Activated CD8-positive, alpha-beta memory T cell treated with anti-CD3 and anti-CD28 coated beads, Interleukin-2, amount 50 U/mL, for 4 hours (primary cell): ENCODE data around the gene PCBD1.
A peak's percentile ranks its signal among the peaks of the same experiment; 100 is the strongest.

Experiments used
- DNase-seq: peaks from one replicate; pipeline ENCODE4 v3.0.0-alpha.2; 2020

Gene PCBD1

DNA sequence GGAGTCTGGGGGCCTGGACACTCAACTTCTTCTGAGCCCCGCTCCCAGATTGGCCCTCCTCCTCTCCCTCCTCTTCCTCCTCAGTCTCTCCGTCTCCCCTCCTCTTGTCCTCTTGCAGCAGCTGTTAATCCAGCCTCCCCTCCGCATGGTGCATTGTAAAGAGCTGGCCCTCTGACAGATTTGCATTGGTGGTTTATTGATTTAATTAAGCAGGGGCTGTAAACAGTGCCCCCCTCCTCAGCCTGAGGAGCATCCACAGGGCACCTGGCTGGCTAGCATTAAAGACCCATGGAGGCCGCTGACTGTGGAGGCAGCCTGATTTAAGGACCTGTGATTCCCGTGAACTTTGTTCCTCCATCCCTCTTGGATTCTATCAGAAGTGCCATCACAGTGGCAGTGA, 28.9 kb upstream of the PCBD1 start:
- DNase-seq, result no peak

DNA sequence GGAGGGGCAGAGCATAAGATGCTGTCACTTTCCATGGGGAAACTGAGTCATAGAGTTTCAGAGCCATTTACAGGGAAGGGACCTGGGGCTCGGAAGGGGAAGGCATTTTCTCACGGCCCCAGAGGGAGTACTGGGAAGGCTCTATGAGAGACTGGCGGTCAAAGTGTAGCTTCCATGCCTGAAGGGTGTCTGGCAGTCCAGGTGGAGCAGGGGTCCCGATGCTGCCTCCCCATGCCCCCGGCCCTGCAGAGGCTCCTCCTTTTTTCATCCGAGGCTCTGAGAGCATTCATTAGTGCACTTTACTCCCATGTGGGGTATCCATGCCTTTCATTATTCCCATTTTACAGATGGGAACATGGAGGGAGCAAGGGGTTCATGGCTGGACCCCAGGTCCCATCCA, 27.9 kb upstream of the PCBD1 start:
- no peak for DNase-seq

DNA sequence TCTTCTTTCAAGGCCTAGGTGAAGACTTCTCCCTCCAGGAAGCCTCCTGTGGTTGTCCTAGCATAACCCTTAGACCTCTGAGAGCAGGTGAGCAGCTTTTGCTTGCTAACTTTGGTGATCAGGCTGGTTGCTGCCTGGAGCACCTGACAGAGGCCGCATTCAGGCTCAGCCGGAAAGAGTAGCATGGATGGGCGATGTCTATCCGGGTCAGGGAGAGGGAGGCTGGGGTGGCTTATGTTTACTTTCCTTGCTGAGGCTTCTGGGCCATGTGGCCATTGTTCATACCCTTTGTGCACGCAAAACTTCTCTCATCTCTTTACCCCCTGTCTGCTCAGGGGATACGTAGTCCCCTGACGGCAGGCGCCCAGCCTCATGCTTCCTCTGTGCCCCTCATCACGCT, 27.4 kb upstream of the PCBD1 start:
- DNase-seq, result no peak

DNA sequence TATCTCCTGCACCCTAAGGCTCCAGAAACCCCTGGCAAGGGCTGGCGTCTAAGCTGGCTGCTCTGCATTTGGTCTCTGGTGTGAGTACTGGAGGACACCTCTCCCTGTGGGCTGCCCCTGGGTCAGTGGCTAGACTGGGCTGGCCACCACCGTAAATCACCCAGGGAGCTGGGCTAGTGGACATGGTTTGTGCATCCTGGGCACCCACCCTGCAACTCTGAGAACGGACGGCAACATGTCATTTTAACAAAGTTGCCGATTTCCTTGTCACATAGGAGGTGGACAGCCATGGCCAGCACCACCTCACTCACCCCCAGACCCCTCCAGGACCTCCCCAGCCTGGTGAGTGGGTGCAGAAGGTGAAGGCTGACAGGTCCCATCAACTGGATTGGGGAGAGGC, 26.8 kb upstream of the PCBD1 start:
- DNase-seq, result no peak

DNA sequence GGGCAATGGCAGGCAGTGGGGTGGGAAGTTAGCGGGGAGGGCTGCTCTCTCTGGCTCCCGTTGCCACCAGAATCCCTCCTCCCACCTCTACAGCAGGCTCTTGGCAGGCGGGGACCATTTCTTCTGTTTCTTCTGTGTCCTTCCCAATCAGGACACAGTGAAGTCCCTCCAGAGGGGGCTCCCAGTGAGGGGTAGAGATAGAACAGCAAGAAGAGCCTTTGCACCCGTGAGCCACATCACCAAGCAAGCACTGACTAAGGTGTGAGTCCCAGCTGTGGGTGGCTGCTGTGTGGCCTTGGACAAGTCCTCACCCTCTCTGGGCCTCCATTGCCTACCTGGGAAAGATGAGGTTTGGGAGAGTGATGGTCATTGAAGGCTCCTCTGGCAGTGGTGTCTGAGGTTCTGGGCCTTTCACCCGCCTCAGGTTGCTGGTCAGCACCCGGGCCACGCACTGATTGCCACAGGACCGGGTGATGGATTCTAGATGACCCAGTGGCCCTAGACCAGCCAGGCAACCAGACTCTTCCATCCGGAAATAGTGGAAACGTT, 26.0 kb upstream of the PCBD1 start:
- no peak for DNase-seq

DNA sequence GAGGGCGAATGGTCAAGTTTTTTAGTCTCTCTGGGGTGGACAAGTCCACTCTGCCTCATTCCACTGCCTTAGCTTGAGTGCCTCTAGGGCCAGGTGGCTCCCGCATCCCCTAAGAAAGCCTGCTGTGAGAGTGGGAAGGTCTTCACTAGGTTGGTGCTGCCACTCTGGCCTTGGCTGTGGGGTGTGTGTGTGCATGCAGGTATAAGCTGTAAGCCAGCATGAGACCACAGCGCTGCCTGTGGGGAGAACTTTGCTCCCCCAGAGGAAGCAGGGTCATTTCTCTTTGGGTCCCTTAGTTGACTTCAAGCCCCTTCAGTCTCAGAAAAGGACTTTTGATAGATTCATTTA, 25.5 kb upstream of the PCBD1 start:
- DNase-seq, result no peak

DNA sequence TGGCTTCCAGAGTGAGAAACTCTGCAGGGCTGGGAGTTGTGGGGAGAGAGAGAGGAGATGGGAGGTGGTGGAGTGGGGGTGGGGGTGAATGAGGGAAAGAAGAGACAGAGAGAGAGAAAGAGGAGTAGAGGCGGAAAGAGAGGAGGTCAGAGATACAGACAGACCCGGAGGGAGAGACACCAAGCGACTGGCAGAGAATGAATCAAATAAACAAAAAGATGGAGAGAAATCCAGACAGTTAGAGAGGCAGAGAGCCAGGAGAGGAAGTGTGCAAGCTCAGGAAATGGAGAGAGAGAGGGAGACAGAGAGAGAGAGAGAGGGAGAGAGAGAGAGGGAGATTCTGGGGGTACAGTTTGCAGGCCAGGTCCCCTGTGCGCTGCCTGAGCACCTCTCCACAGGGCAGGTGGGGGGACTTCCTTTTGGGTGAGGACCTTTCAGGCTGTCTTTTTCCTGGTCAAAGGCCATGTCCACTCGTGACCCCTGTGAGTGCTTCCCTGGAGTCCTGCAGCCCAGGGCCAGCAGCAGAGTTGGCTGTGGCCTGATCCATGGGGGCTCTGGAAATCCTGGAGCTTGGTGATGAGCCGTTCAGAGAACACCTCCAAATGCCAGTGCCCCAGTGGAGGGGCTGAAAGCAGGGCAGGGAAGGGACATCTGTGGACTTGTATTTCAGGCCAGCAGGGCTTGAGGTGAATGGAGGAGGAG, 25.0 kb upstream of the PCBD1 start:
- no peak for DNase-seq

DNA sequence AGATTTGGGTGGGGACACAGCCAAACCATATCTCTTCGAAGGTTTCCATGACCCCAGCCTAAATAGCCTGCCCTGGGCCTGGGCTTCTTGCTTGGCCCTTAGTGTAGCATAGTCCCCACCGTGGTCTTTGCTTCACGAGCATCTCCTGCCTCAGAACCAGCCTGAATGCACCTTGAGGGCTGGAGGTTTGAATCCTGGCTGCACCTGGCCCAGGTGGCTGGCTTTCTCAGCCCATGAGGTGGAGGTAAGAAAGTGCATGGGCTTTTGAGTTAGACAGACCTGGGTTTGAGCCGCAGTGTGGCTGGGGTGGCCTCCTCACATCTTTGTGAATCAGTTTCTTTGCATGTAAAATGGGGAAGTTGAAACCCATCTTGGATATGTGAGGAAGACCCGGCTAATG, 24.2 kb upstream of the PCBD1 start:
- DNase-seq, result no peak

DNA sequence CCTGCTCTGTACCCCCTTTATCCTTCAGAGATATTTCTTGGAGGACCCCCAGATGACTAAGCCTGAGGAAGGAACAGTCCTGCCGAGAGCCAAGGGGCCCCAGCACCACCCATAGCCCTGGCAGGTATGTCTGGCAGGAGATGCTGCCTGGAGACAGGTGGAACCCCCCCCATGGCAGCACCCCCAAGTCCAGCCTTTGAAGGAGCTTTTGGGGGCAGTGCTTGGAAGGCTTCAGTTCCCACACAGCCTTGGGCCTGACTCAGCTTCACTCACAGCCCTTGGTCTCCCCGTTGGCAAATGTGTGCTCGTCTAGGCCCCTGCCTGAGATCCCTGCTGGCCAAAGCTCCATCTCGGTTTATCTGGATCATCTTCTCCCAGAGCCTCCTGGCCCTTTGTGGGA, 23.0 kb upstream of the PCBD1 start:
- DNase-seq, result no peak

DNA sequence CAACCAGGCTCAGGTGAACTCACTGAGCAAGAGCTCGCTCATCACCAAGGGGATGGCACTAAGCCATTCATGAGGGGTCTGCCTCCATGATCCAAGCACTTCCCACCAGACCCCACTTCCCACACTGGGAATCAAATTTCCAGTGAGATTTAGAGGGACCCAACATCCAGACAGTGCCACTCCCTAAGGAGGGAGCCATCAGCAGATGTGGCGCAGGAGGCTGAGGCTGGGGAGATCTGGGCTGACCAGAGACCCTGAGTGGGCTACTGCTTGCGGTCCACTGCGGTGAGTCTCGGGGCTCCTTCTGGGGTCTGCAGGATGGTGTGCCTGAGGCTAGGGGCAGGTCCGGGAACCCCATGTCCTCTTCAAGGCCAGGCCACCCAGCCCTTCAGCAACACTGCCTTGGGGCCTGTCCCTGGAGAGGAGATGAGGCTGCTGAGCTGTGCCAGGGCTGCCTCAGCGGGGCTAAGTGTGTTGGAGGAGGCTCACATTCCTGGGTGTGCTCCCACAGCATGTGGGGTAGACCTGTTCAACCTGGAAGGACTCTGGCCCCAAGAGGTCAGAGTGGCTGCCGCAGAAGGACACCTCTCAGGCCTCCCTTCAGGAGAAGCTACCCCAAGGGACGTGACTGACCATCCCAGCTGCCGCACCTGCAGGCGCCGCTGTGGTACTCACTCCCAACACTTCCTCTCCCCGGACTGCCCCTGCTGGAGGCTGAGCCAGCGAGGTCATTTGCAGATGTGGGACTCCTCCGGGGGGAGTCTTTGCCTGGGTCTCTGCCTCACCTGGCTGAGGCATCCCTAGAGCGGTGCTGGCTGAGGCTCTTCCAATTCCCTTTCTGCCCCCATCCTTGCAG, 22.3 kb upstream of the PCBD1 start:
- no peak for DNase-seq

DNA sequence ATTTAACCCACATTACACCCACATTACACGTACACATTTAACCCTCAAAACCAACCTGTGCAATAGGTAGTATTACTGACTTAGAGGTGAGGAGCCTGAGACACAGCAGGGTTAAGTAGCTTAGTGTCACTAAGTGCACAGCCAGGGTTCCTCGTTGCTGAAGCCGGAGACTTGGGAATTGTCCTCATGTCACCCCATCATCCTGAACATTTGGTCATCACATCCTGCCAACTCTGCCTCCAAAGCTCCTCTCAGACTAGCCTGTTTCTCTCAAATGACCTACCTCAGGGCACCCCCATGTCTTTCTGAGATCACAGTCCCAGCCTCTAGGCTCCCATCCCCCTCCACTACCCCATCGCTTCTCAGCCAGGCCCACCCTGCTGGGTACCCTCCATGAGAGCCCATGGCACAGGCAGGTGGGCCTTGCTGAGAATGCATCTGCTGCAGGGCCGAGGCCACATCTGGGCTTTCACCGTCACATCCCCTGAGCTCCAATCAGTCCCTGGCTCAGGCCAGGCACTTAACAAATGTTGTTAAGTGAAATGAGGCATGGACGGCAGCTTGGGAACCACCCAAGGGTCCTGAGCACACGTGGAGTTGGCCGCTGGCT, 21.1 kb upstream of the PCBD1 start:
- DNase-seq, result no peak

DNA sequence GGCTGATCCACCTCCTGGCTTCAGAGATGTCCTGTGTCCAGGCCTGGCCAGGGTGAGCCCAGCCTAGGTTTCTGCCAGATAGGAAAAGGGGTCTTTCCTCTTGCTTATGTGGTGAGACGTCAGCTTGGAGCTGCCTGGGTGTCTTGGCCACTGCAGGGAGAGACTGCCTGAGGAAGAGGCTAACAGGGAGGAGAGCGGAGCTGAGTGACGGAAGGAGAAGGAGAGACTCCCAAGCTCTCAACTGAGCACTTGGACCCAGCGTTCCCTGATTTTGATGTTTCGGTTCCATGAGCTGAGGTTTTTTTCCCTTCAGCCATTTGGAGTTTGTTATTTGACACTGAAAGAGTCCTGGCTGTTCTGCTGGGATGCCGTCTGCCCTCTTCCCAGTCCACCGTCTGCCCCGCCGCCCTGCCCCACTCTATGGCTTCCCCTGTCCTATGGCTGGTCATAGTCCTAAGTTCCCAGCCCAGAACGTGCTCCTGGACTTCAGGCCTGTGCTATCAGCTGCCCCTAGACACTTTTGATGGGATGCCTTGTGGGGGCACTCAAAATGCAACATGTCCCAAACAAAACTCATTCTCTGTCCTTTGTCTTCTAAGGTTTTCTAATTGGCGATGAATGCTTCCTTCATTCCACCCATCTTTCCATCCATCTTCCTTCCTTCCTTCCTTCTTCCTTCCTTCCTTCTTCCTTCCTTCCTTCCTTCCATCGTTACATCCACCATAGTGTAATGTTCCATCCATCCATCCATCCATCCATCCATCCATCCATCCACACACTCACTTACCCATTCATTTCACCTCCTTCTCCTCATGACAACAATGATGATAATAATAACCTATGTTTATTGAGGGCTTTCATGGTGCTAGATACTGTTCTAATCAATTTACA, 20.3 kb upstream of the PCBD1 start:
- no peak for DNase-seq

DNA sequence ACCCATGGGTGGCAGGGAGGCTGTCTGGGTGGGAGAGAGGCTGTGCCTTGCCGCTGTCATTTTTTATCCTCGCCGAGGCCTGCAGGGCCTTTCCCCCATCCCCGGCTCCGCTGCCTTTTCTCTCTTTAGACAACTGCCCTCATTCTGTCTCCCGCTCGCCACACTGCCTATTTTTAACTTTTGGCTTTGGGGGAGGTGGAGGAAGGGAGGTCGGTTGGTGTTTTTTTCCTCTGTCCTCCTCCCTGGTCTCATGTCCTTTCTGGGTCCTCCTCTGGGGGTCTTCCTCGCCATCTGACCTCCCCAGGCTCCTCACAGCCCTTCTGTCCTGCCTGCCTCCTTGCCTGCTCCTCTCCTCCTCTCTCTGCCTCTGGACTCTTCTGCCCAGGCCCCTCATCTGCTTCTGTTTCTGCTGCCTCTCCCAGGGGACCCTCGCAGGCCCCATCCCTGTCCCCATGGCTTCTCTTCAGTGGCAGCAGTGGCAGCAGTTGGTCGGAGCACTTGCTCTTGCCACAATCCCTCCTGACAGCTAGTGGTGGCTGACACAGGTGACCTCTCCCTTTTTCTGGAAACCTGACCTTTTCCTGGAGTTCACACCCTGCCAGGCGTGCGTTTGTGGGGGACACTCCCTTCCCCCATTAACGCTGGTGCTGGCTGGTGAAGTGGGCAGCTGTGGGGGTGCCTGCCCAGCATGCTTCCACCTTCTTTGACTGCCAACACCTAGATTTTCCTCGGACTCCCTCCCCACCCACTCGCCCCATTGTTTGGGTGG, 19.5 kb upstream of the PCBD1 start:
- DNase-seq, result no peak

DNA sequence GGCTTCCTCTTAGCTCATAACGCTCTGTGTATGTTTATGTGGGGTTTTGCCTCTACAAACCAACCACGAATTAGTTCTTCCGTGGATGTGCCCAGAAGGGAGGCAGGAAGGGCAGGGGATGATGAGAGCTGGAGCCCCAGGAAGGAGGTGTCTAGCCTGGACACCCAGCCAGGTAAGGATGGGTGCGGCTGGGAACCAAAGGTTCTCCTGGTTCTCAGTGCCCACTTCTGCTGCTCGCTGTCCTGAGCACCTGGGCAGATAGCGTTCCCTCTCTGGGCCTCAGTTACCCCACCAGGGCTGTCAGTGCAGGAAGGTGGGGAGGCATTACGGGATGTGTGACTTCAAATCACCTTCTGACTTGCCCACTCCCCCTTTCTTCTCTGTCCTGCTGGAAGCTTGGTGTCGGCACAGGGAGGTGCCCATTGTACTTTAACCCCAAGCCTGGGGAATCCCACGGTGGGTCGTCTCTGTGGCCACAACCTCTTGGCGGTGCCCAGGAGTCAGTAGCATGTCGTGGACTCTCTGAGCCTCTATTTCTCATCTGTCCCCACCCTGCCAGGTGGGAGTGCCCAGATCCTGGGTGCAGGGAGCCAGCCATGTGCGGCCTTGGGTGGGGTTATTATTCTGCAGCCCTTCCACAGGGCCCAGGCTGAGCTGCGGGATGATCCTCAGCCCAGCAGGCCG, 18.7 kb upstream of the PCBD1 start:
- no peak for DNase-seq

DNA sequence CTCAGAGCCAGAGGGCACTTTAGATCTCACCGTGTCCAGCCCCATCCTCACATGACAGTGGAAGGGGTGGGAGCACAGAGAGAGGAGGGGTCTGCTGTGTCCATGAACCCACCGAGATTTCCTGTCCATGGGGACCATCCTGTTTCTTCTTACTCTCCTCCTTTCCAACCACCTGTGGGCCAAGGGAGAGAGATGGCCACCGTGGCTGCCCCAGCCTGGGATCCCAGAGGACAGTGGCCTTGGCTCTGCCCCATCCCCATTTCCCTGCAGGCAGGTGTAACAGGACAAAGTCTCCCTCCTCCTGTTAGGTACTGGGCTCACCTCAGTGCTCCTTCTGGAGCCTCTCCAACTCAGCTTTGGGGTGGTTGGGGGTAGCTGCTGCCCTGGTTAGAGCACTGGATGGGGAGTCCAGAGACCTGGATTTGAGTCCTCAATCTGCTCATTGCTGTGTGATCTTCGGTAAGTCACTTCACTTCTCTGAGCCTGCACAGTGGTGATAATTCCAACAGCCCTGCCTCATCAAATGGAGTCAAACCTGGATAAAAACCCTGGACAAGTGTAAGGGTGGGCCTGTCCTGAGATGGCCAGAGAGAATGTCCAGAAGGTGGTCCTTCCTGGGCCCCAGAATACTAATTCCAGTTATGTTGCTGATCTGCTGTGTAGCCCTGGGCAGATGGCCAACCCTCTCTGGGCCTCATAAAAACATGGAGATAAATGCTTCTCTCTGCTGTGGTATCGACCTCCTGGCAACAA, 17.8 kb upstream of the PCBD1 start:
- DNase-seq, result no peak

DNA sequence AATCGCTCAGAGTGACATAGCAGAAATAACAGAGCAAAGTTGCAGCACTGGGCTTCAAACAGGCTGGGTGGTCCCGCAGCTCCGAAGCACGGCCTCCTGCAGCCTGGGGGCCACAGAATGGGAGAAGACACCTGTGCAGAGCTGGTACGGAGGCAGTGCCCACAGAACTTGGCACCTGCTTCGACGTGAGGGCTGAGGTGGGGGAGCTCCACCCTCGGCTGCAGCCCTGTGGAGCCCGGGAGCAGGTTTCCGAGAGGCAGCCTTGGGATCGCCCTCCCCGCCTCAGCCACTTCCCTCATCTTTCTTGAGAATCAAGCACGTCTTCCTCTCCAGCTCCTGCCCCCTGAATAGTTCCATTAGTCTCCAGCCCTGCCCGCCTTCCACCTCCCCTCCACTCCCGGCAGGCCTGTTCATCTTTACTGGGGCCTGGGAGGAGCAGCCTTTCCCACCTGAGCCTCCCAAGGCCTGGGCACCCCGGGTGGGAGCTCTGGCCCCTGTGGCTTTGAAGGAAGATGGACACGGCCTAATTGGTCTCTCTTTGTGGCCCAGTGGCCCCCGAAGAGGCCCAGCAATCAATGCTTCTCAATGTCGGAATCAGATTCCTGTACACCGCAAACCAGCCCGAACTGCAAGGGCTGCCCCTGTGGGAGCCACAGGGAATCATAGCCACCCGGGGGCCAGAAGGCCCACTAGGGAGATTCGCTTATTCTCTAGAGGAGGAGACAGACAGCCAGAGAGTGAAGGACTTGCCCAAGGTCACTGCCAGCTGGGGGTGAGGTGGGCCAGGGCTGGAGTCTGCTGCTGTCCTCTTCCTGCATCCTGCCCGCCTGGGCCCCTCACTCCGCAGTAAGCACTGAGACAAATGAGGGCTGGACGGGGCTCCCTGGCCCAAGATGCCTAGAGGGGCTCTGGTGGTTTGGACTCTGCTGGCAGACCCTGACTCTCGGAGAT, 17.0 kb upstream of the PCBD1 start:
- DNase-seq, result no peak

DNA sequence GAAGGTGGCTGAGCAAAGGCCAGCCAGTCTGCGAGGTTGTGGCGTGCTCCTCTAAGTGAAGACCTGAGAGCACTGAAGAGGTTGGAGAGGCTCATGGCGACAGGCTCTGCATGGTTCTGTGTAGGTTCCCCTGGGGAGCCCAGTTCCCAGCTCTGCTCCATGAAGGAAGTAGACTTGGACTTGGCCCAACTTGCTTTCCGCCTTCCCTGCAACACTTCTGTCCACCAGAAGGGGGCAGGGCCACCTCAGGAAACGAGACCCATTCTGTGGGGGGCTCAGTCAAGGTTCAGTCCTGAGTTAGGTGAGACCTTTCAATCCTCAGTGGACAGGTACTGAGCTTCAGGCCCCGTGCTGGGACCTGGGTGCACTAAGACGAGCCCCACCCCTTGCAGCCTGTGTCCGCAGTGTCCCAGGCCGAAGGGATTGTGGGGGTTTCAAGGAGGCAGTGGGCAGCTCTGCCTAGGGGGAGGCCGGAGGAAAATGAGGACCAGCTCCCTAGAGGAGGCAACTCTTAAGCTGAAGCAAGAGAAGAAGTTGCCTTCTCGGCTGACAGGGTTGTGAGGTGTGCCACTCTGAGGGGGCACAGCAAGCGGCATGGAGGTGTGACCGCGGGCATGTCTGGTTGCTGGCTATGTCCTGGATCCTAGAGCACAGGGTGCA, 15.0 kb upstream of the PCBD1 start:
- DNase-seq, result peak; percentile 31

DNA sequence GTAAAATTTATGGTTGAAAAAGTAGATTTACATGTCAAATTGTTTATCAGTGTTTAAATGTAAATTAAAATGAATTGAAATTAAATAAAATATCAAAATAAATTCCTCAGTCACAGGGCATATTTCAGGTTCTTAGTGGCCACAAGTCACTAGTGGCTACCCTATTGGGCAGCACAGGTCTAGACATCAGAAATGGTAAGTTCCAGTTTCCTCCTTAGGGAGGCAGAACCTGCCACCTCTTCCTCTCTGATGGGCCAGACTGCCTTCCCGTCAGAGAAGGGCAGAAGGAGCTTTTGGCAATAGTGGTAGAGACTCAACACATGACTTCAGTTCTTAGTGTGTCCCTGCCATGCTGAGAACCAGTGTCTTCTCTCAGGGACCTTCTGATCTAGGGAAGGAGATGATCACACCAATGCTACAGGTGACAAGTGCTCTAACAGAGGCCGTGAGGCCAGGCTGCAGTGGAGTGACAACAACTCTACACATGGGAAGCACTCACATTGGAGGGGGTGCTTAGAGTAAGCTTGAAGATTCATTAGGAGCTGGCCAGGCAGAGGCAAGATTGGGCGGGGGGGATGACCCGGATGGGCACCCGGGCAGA, 14.4 kb upstream of the PCBD1 start:
- DNase-seq, result no peak
